Skeletal muscle tissue (tissue), 4 donors: ENCODE measurements around the gene ITPKB. TPM values are rescaled to one million over a fixed set of nuclear protein-coding genes. Genes with fewer than 3 reads are reported as not detected.
"Not testable (repeated sequence)": the region's sequence is repeated elsewhere in the genome, so short reads cannot be mapped to it uniquely, and the experiment has no call there.

Experiments
- H3K27ac ChIP-seq: one replicate; pipeline ENCODE4 v1.7.0; 2013; ENCODE audit warnings: mild to moderate bottlenecking, low read depth, low read length, inconsistent platforms
- H3K27me3 ChIP-seq, 3 donors: one replicate each; pipeline ENCODE4 v1.7.0; 2013; ENCODE audit warnings: low read length in 3 of 3; ENCODE audit not compliant: control insufficient read depth in 3 of 3, insufficient read depth in 3 of 3
- H3K36me3 ChIP-seq, 3 donors: one replicate each; pipeline ENCODE4 v1.7.0; 2013; ENCODE audit warnings: low read length in 3 of 3; ENCODE audit not compliant: control insufficient read depth in 3 of 3, insufficient read depth in 3 of 3
- H3K4me1 ChIP-seq, 3 donors: one replicate each; pipeline ENCODE4 v1.7.0; 2013; ENCODE audit warnings: low read length in 3 of 3, mild to moderate bottlenecking in 3 of 3; ENCODE audit not compliant: control insufficient read depth in 3 of 3, insufficient read depth in 3 of 3
- H3K4me3 ChIP-seq, 3 donors: one replicate each; pipeline ENCODE4 v1.7.0; 2013; ENCODE audit warnings: low read length in 3 of 3
- H3K9ac ChIP-seq, 3 donors: one replicate each; pipeline ENCODE4 v1.7.0; 2013; ENCODE audit warnings: low read length in 3 of 3, mild to moderate bottlenecking in 3 of 3, moderate library complexity in 2 of 3, low read depth in 1 of 3
- H3K9me3 ChIP-seq, 3 donors: one replicate each; pipeline ENCODE4 v1.7.0; 2013; ENCODE audit warnings: low read length in 3 of 3; ENCODE audit not compliant: control insufficient read depth in 3 of 3
- total RNA-seq: library from RNA; depleted of rRNA; stranded (reverse); fragments of >200 nt; gene quantifications from one replicate; pipeline ENCODE4 v1.2.3, GENCODE V29; 2014
- donor health status: Osteomylitis.

ITPKB gene
- total RNA-seq, 1 donor from 2014 or later: 18.8 TPM

- H3K4me3 ChIP-seq: no peak overlapping the region
- H3K36me3 ChIP-seq: no peaks in the 10 kb centered on the region
- H3K27me3 ChIP-seq: peaks cover 0 to 11% (median 0%) of the 10 kb centered on the region in 3 donors
- no peaks in the 10 kb centered on the region for H3K9me3 ChIP-seq
- no peaks in the 10 kb centered on the region for H3K4me1 ChIP-seq
- H3K27ac ChIP-seq: no peak overlapping the region
- H3K9ac ChIP-seq: no peak overlapping the region
These were observed 22.2 kb upstream of the ITPKB start for GRCh38 chr1:226761322-226761721.

- Histone ChIP-seq H3K9ac (no peak overlapping the region), H3K4me1 (peaks cover 0 to 3% (median 0%) of the 10 kb centered on the region in 3 donors), H3K4me3 (no peak overlapping the region), H3K27me3 (no peaks in the 10 kb centered on the region), H3K36me3 (no peaks in the 10 kb centered on the region), H3K9me3 (no peaks in the 10 kb centered on the region), H3K27ac (no peak overlapping the region)
These were observed 15.9 kb upstream of the ITPKB start for GRCh38 chr1:226754793-226755533.

GRCh38 chr1:226754097-226754496 lies 15.0 kb upstream of the ITPKB start:
- Histone ChIP-seq H3K9ac (no peak overlapping the region), H3K27me3 (no peaks in the 10 kb centered on the region), H3K4me1 (peaks cover 0 to 3% (median 0%) of the 10 kb centered on the region in 3 donors), H3K36me3 (no peaks in the 10 kb centered on the region), H3K4me3 (no peak overlapping the region), H3K27ac (no peak overlapping the region), H3K9me3 (no peaks in the 10 kb centered on the region)

GRCh38 chr1:226751703-226752102 lies 12.6 kb upstream of the ITPKB start:
- H3K4me1 ChIP-seq: peaks cover 0 to 3% (median 0%) of the 10 kb centered on the region in 3 donors
- H3K4me3 ChIP-seq: no peak overlapping the region
- H3K36me3 ChIP-seq: no peaks in the 10 kb centered on the region
- no peak overlapping the region for H3K9ac ChIP-seq
- H3K9me3 ChIP-seq: no peaks in the 10 kb centered on the region
- H3K27me3 ChIP-seq: no peaks in the 10 kb centered on the region
- no peak overlapping the region for H3K27ac ChIP-seq

- Histone ChIP-seq H3K4me3 (no peak overlapping the region), H3K27ac (no peak overlapping the region), H3K36me3 (no peaks in the 10 kb centered on the region), H3K4me1 (peaks cover 0 to 3% (median 0%) of the 10 kb centered on the region in 3 donors), H3K9ac (no peak overlapping the region), H3K27me3 (no peaks in the 10 kb centered on the region), H3K9me3 (no peaks in the 10 kb centered on the region)
These were observed 12.1 kb upstream of the ITPKB start for GRCh38 chr1:226751214-226751613.

DNA sequence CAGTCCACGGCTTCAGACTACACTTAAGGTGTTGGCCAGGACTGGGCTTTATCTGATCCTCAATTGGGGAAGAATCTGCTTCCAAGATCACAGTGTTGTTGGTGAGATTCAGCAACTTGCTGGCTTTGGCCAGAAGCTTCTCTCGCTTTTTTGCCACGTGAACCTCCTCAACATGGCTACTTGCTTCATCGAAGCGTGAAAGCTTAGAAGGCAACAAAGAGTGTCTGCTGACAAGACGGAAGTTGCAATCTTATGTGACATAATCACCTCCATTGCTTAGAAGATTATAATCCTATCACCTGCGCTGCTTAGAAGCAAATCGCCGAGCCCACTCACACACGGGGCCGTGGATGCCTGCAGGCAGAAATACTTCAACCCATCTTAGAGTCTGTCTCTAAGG lies 10.4 kb upstream of the ITPKB start:
- no peak overlapping the region for H3K27ac ChIP-seq
- no peaks in the 10 kb centered on the region for H3K36me3 ChIP-seq
- H3K4me3 ChIP-seq: no peak overlapping the region
- H3K27me3 ChIP-seq: no peaks in the 10 kb centered on the region
- H3K9me3 ChIP-seq: no peaks in the 10 kb centered on the region
- peaks cover 0 to 3% (median 0%) of the 10 kb centered on the region in 3 donors for H3K4me1 ChIP-seq
- no peak overlapping the region for H3K9ac ChIP-seq

GRCh38 chr1:226748306-226748705 lies 9.2 kb upstream of the ITPKB start:
- no peak overlapping the region for H3K9ac ChIP-seq
- H3K4me1 ChIP-seq: peaks cover 0 to under 1% (median 0%) of the 10 kb centered on the region in 3 donors
- H3K27ac ChIP-seq: no peak overlapping the region
- H3K36me3 ChIP-seq: no peaks in the 10 kb centered on the region
- no peak overlapping the region for H3K4me3 ChIP-seq
- H3K27me3 ChIP-seq: no peaks in the 10 kb centered on the region
- no peaks in the 10 kb centered on the region for H3K9me3 ChIP-seq

- H3K27ac ChIP-seq, H3K9me3 ChIP-seq, H3K36me3 ChIP-seq, H3K27me3 ChIP-seq, H3K9ac ChIP-seq, H3K4me3 ChIP-seq, H3K4me1 ChIP-seq: not testable (repeated sequence)
These were observed 8.6 kb upstream of the ITPKB start for GRCh38 chr1:226747519-226748263.

- Histone ChIP-seq H3K27me3 (no peaks in the 10 kb centered on the region), H3K36me3 (no peaks in the 10 kb centered on the region), H3K9me3 (no peaks in the 10 kb centered on the region), H3K4me1 (peaks cover 7 to 8% (median 8%) of the 10 kb centered on the region in 3 donors), H3K4me3 (no peak overlapping the region), H3K9ac (no peak overlapping the region), H3K27ac (no peak overlapping the region)
These were observed 4.2 kb upstream of the ITPKB start for GRCh38 chr1:226743259-226743658.

- Histone ChIP-seq H3K9ac (no peak overlapping the region), H3K9me3 (no peaks in the 10 kb centered on the region), H3K4me1 (peaks cover 17 to 22% (median 21%) of the 10 kb centered on the region in 3 donors), H3K4me3 (no peak overlapping the region), H3K27ac (no peak overlapping the region), H3K27me3 (no peaks in the 10 kb centered on the region), H3K36me3 (peaks cover 0 to 3% (median 2%) of the 10 kb centered on the region in 3 donors)
These were observed 1.9 kb upstream of the ITPKB start for GRCh38 chr1:226741009-226741408.
